Effector memory CD4-positive, alpha-beta T cell (primary cell): ENCODE measurements around the gene UGT1A9.

Experiments
- DNase-seq, 3 donors: peaks; one replicate each; pipeline ENCODE4 v3.0.0-alpha.2; 2020
- H3K27ac ChIP-seq: 2 replicates; pipeline ENCODE4 v1.7.0; 2013; ENCODE audit warnings: mild to moderate bottlenecking, low read length, moderate library complexity; ENCODE audit not compliant: insufficient read depth, poor library complexity, severe bottlenecking
- H3K27me3 ChIP-seq: replicated peaks from 2 replicates; pipeline ENCODE4 v1.7.0; 2013; ENCODE audit warnings: mild to moderate bottlenecking, low read length; ENCODE audit not compliant: insufficient read depth, control insufficient read depth, poor library complexity, severe bottlenecking
- H3K36me3 ChIP-seq: 2 replicates; pipeline ENCODE4 v1.7.0; 2013; ENCODE audit warnings: mild to moderate bottlenecking, low read length, moderate library complexity; ENCODE audit not compliant: control insufficient read depth, insufficient read depth
- H3K4me1 ChIP-seq: 2 replicates; pipeline ENCODE4 v1.7.0; 2013; ENCODE audit warnings: low read length, mild to moderate bottlenecking; ENCODE audit not compliant: control insufficient read depth, insufficient read depth, poor library complexity, severe bottlenecking
- H3K4me3 ChIP-seq: 2 replicates; pipeline ENCODE4 v1.7.0; 2013; ENCODE audit warnings: low read length, low read depth, mild to moderate bottlenecking; ENCODE audit not compliant: insufficient read depth, poor library complexity, severe bottlenecking
- H3K9me3 ChIP-seq: 2 replicates; pipeline ENCODE4 v1.7.0; 2013; ENCODE audit warnings: mild to moderate bottlenecking, low read length, moderate library complexity; ENCODE audit not compliant: control insufficient read depth

Gene UGT1A9

DNA sequence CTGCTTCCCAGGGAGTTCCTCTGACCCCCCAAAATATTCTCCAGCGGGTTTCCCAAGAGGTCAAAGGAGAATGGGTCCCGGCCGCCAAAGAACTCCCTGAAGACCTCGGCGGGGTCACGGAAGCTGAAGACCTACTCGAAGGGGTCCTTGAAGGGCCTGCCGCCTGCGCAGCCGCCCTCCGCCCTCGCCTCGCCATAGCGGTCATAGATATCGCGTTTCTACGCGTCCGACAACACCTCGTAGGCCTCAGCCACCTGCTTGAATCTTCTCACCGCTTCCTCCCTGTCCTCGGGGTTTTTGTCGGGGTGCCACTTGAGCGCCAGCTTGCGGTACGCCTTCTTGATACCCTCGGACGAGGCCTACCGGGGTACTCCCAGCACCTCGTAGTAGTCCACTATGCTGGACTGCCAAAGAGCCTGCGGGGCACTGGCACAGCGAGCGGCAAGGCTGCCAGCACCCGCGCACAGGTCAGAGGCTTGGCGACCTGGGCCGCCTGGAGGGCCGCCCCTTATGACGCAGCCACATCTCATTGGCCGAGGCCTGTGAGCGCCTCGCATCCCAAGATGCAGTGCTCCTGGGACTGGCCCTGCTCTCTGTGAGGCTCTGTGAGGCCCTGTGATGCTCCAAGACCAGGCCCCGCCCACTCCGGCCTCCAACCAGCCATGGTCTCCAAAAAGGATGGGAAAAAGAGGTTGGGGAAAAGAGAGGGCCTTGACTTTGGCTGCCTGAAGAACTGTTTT, 83.3 kb downstream of the UGT1A9 start:
- Histone ChIP-seq H3K27me3 (no peaks in the 10 kb centered on the region), H3K27ac (no peak overlapping the region), H3K4me1 (no peaks in the 10 kb centered on the region), H3K36me3 (no peaks in the 10 kb centered on the region), H3K9me3 (no peaks in the 10 kb centered on the region), H3K4me3 (no peak overlapping the region)
- no peak for DNase-seq

DNA sequence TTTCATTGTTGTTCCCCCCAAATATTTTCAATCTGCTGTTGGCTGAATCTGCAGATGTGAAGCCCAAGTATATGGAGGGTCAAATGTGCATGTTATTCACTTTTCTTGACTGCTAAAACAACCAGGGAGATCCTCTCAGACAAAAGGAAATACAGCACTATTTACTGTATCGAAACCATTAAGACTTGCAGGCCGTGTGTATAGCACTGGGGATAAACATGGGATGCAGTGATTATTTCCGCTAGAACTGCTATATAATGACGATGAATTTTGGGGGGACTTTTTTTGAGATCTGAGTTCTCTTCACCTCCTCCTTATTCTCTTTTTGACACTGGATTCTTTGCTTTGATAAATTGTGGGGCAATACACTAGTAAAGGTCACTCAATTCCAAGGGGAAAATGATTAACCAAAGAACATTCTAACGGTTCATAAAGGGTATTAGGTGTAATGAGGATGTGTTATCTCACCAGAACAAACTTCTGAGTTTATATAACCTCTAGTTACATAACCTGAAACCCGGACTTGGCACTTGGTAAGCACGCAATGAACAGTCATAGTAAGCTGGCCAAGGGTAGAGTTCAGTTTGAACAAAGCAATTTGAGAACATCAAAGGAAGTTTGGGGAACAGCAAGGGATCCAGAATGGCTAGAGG, 84.9 kb downstream of the UGT1A9 start:
- H3K27ac ChIP-seq: no peak overlapping the region
- no peaks in the 10 kb centered on the region for H3K9me3 ChIP-seq
- DNase-seq: no peak
- no peaks in the 10 kb centered on the region for H3K36me3 ChIP-seq
- H3K4me3 ChIP-seq: no peak overlapping the region
- no peaks in the 10 kb centered on the region for H3K27me3 ChIP-seq
- no peaks in the 10 kb centered on the region for H3K4me1 ChIP-seq

DNA sequence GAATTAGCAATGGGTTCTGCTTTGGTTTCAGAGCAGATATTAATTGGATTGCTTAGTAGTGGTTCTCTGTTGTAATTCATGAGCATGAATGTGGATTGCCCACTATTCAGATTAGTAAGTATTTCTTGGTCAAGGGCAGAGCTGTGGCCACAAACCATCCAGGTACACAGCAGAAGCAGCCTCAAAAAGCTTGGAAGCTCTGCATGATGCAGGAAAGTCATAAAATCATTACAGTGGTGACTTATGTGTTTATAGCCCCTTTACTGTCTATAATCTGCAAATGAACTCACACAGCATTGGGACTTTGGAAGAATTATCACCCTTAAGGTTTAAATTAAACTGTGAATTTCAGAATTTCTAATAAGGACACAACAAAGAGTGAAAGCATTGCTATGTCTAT, 86.4 kb downstream of the UGT1A9 start:
- no peaks in the 10 kb centered on the region for H3K36me3 ChIP-seq
- H3K27me3 ChIP-seq: no peaks in the 10 kb centered on the region
- H3K4me3 ChIP-seq: no peak overlapping the region
- H3K27ac ChIP-seq: no peak overlapping the region
- DNase-seq: no peak
- H3K9me3 ChIP-seq: no peaks in the 10 kb centered on the region
- no peaks in the 10 kb centered on the region for H3K4me1 ChIP-seq

DNA sequence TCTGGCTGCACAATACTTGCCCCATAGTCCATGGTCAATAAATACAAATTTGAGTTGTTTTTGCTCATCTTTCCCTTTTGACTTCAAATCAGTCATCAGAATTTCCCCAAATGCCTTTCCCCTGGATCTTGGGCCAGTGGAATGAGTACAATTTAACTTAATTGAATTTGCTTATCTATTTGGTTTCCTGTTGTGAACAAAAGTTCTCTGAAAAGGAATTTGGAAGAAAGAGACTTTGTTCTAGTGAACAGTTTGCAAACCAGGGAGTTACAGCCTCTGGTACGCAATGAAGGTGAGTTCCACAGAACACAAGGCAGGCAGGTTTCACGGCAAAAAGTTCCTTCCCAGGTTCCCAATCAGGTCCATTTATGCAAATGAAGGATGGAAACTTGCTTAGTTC, 87.2 kb downstream of the UGT1A9 start:
- DNase-seq: no peak
- no peak overlapping the region for H3K27ac ChIP-seq
- no peaks in the 10 kb centered on the region for H3K27me3 ChIP-seq
- H3K4me1 ChIP-seq: no peaks in the 10 kb centered on the region
- H3K36me3 ChIP-seq: no peaks in the 10 kb centered on the region
- H3K9me3 ChIP-seq: no peaks in the 10 kb centered on the region
- H3K4me3 ChIP-seq: no peak overlapping the region

DNA sequence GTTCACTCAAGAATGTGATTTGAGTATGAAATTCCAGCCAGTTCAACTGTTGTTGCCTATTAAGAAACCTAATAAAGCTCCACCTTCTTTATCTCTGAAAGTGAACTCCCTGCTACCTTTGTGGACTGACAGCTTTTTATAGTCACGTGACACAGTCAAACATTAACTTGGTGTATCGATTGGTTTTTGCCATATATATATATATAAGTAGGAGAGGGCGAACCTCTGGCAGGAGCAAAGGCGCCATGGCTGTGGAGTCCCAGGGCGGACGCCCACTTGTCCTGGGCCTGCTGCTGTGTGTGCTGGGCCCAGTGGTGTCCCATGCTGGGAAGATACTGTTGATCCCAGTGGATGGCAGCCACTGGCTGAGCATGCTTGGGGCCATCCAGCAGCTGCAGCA, 88.3 kb downstream of the UGT1A9 start, which contains the start of gene UGT1A1:
Gene UGT1A1 (plus strand): TSS at position 228 of the 400 bp plus-strand sequence. CDS start 18 bp downstream, at position 246.
- Histone ChIP-seq H3K36me3 (no peaks in the 10 kb centered on the region), H3K9me3 (no peaks in the 10 kb centered on the region), H3K4me3 (no peak within 1 kb of the TSS), H3K27me3 (no peaks in the 10 kb centered on the region), H3K4me1 (no peaks in the 10 kb centered on the region), H3K27ac (no peak within 1 kb of the TSS)
- no peak for DNase-seq

DNA sequence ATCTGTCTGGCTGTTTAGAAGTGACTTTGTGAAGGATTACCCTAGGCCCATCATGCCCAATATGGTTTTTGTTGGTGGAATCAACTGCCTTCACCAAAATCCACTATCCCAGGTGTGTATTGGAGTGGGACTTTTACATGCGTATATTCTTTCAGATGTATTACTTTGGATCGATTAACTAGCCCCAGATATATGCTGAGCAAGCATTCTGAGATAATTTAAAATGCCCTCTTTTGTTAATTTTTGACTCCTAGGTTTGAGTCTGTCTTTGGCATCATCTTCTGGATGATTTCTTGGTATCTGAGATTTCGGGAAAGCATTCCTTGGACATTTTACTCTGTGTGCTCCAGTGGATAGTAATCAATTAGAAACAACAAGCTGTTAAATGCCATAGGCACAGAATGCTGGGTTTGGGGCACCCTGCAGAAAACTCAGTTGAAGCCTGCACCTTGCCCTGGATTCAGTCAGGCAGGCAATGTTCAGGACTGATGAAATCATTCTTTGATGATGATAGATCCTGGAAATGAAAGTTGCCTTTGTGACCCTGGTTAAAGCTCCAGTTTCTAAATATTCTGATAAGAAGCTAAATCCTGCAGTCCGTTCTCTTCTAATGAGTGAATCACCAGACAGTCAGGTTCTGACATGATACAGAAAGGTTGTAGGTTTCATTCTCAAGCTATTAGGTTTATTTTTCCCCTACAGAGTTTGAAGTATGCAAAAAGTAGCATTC, 89.5 kb downstream of the UGT1A9 start:
- DNase-seq: no peak
- H3K27ac ChIP-seq: no peak overlapping the region
- no peak overlapping the region for H3K4me3 ChIP-seq

DNA sequence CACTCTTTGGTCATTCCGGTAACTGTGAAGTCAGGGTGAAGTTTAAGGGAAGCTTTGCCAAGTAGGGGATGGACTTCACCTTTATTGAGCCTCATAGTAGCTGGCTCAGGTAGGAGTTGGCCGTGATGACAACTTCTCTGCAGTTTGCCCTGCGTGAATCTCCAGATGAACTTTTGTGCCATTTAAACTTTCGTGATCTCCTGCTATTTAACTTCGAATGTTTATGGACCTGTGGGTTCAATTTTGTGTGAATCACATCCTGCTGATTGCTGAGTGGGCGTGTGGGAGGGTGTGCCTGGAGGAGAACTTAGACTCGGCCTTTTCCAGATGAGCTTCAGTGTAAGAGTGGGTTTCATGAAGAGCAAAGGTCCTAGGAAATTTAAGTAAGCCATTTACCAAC, 92.6 kb downstream of the UGT1A9 start:
- H3K27me3 ChIP-seq: no peaks in the 10 kb centered on the region
- H3K4me3 ChIP-seq: no peak overlapping the region
- no peak overlapping the region for H3K27ac ChIP-seq
- H3K4me1 ChIP-seq: no peaks in the 10 kb centered on the region
- no peaks in the 10 kb centered on the region for H3K9me3 ChIP-seq
- no peak for DNase-seq
- no peaks in the 10 kb centered on the region for H3K36me3 ChIP-seq

More for the DNA sequence above, 89.5 kb downstream of the UGT1A9 start:
- Histone ChIP-seq H3K36me3 (no peaks in the 10 kb centered on the region), H3K27me3 (no peaks in the 10 kb centered on the region), H3K9me3 (no peaks in the 10 kb centered on the region), H3K4me1 (no peaks in the 10 kb centered on the region)

DNA sequence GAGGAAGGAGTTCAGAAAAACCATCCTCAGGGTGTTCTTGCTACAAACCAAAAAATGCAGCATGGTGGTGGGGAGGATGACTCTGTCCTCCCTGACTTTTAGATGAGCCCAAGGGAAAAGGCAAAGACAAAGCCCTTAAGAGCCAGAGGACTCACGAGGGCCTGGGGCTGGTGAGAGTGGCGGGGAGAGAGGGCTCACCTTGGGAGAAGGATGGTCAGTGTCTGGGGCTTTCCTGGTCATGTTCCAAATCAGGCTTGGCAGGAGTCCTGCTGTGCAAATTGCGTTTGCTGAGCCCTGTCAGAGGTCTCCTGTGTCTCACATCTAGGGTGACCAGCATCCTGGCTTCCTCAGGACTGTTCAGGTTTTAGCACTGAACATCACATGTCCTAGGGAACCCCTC, 93.1 kb downstream of the UGT1A9 start:
- Histone ChIP-seq H3K27ac (no peak overlapping the region), H3K9me3 (no peaks in the 10 kb centered on the region), H3K4me3 (no peak overlapping the region), H3K4me1 (no peaks in the 10 kb centered on the region), H3K36me3 (no peaks in the 10 kb centered on the region), H3K27me3 (no peaks in the 10 kb centered on the region)
- DNase-seq: no peak

DNA sequence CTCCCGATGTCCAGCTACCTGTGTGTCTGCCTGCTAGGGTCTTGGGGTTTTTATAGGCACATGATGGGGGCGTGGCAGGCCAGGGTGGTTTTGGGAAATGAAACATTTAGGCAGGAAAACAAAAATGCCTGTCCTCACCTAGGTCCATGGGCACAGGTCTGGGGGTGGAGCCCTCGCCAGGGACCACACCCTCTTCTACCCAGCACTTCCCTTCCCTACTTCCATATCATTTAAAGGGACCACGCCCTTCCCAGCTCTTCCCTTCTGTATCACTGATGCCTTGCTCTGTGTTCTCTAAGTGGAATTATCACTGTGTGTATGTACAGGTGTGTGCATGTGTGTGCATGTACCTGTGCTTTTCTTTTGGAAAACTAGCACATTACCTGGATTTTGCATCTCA, 94.7 kb downstream of the UGT1A9 start:
- DNase-seq: no peak
- Histone ChIP-seq H3K4me3 (no peak overlapping the region), H3K36me3 (no peaks in the 10 kb centered on the region), H3K27me3 (no peaks in the 10 kb centered on the region), H3K4me1 (no peaks in the 10 kb centered on the region), H3K27ac (no peak overlapping the region), H3K9me3 (no peaks in the 10 kb centered on the region)

DNA sequence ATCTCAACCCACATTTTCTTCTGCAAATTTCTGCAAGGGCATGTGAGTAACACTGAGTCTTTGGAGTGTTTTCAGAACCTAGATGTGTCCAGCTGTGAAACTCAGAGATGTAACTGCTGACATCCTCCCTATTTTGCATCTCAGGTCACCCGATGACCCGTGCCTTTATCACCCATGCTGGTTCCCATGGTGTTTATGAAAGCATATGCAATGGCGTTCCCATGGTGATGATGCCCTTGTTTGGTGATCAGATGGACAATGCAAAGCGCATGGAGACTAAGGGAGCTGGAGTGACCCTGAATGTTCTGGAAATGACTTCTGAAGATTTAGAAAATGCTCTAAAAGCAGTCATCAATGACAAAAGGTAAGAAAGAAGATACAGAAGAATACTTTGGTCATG, 96.4 kb downstream of the UGT1A9 start:
- H3K4me3 ChIP-seq: no peak overlapping the region
- H3K36me3 ChIP-seq: no peaks in the 10 kb centered on the region
- no peak overlapping the region for H3K27ac ChIP-seq
- no peaks in the 10 kb centered on the region for H3K9me3 ChIP-seq
- no peak for DNase-seq
- no peaks in the 10 kb centered on the region for H3K27me3 ChIP-seq
- H3K4me1 ChIP-seq: no peaks in the 10 kb centered on the region
